Cerebellar cortex (tissue), 1 donor: Measurements from ENCODE around the gene ARHGAP8.
"Not testable (repeated sequence)": the region's sequence is repeated elsewhere in the genome, so short reads cannot be mapped to it uniquely, and the experiment has no call there.

Experiments used
- DNase-seq: peaks from one replicate; pipeline ENCODE4 v3.0.0-alpha.2; 2015; ENCODE audit warnings: low spot score

The ARHGAP8 gene

GRCh38 chr22:44888491-44889254, 136.3 kb downstream of the ARHGAP8 start:
- no peak for DNase-seq

- peak; percentile 6 for DNase-seq
Observed at GRCh38 chr22:44889255-44889878, 137.0 kb downstream of the ARHGAP8 start.

DNA sequence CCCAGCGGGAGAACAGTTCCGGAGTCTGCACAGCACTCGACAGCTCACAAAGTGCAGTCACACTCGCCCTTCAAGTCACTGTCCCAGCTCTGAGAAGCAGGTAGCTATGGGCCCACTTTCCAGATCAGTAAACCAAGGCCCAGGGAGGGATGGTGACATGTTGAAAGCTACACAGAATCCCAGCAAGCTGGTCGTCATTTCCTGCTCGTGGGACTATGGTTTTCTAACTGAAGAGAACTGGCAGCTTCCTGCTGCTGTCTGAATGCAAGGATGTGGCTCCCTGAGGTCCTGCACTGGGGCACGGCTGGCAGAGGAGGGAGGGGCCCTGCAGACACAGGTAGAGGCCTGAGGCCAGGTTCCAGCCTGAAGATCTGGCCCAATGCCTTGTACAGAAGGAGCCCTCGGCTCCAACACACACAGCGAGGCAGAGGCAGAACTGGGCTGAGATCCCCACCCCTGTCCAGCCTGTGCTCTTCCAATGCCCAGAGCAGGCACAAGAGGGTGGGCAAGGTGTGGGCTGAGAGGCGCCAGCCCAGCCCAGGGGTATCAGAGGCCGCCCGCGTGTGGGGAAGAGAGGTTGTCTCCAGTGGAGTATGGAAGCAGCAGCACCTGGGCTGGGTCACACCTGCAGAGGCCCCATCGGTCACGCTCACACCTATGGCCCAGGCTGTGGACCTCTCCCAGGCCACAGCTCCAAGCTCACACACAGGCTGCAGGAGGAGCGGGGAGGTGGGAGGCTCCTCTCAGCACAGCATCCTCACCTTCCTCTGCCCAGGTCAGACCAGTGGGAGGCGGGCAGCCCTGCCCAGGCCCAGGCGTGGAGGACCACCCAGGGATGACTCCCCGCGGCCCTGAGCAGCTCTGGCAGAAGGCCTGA, 138.3 kb downstream of the ARHGAP8 start:
- DNase-seq = no peak

DNA sequence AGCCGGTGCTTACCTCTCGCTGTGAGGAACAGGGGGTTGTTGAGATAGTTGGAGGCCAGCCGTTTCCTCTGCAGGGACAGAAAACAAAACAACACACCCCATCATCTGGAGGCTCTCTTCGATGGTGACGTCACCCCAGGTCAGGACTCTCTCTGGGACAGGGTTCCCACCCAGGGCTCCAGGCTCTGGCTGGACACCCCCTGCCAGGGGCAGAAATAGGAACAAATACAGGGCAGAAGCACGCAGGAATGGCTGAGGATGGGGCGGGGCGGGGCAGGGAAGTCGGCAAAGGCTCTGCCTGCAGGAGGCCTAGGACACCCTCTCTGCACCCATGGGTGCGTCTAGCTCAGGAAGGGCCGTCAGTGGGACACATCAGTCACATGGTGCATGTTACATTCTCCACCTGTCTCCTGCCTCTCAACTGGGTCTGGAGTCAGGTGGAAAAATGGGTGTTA, 138.9 kb downstream of the ARHGAP8 start:
- no peak for DNase-seq

DNA sequence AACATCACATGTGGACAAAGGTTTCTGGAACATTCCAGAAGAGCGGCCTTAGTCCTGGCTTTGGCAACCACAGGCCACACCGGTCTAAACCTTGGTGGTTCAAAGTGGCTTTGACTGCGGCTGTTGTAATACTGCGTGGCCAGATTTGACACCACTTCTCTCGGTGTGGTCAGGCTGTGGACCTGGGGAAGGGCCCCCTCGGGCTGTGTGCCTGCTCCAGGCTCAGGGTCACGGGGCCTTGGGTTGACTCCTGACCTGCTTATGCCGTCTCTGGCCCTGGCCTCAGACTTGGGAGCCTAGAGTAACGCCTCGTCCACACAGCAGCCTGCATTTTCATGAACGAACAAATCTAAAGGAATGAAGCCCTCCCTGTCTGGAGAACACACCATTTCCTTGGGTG, 139.4 kb downstream of the ARHGAP8 start:
- DNase-seq = no peak

GRCh38 chr22:44892243-44892642, 139.9 kb downstream of the ARHGAP8 start:
- DNase-seq = no peak

GRCh38 chr22:44892803-44893730, 140.7 kb downstream of the ARHGAP8 start:
- no peak for DNase-seq

DNA sequence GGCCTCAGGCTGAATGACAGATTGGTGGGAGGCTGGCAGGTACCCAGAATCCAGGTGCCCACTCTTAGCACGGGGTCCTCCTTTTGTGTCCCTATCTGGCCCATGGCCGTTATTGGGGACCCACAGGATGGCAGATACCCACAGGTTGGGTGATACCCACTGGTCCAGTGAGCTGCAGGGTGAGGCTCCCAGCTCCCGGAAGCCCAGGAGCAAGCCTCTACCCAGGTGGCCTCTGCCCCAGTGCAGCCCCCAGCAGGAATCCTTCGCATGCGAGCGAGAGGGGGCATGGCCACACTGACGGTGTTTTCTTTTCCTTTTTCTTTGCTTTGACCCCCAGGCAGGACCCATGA, 141.3 kb downstream of the ARHGAP8 start:
- no peak for DNase-seq

DNA sequence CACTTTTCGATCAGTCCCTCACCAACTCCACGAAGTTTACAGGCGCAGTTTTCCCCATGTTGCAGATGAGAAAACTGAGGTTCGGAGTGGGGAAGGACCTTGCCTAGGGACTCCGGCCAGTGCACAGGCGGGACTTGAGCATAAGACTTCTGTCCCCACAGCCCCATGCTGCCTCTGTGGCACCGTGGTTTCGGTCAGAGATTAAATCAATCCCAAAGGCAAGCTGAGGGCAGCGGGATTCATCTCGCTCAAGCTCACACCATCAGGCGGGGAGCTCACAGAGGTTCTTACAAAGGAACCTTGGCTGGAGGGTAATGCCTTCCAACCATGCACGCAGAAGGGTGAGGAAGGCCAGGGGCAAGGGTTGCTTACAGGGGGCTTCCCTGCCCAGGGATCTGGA, 141.9 kb downstream of the ARHGAP8 start:
- no peak for DNase-seq

- no peak for DNase-seq
Observed at GRCh38 chr22:44894782-44895181, 142.4 kb downstream of the ARHGAP8 start.

- no peak for DNase-seq
Observed at GRCh38 chr22:44895296-44896055, 143.1 kb downstream of the ARHGAP8 start.

DNA sequence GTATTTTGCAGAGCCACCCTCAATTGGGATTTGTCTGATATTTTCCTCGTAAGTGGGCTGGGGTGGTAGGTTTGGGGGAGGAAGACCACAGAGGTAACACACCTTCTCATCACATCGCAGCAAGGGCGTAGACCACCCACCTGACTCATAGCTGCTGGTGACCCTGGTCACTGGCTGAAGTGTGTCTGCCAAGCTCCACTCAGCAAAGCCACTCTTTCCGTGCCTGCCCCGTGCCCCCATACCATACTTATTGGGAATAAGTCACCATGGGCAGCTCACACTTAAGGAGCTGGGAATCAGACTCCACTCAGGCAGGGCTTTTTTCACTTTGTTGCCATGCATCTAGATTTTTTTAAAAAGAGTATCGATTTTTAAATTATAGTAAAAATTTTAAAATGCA, 145.9 kb downstream of the ARHGAP8 start:
- DNase-seq = no peak

DNA sequence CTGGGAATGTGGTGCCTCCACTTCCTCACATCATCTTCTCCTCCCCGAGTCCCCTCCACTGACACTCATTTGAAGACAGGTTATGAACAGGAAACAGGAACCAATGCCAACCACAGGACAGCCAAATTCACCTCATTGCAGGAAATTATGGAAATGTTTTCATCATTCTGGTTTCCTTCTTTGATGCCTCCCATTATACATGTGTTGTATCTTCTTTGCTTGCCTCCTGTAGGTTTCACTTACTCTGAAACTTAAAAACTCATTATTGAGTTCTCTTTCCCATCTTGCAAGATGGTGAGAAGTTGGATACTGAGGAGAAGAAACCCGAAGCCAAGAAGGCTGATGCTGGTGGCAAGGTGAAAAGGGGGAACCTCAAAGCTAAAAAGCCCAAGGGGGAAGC, 148.9 kb downstream of the ARHGAP8 start:
- no peak for DNase-seq

DNA sequence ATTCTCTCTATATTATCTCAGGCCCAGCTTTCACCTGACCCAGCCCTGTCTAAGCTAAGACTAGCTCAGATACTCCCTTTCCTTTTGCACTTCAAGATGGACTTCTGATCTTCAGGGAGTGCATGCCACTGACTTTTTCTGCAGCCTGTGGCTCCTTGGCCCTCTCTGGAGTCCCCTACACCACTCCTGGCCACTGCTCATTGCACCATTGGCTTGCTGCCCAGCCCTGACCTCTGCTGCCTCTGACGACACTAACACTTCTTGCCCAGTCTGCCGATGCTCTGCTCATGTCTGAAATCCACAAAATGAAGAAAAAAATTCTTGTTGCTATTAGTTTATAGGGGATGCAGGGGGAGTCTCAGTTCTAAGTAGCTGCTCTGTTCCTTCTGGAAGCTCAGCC, 150.8 kb downstream of the ARHGAP8 start:
- not testable (repeated sequence) for DNase-seq

DNA sequence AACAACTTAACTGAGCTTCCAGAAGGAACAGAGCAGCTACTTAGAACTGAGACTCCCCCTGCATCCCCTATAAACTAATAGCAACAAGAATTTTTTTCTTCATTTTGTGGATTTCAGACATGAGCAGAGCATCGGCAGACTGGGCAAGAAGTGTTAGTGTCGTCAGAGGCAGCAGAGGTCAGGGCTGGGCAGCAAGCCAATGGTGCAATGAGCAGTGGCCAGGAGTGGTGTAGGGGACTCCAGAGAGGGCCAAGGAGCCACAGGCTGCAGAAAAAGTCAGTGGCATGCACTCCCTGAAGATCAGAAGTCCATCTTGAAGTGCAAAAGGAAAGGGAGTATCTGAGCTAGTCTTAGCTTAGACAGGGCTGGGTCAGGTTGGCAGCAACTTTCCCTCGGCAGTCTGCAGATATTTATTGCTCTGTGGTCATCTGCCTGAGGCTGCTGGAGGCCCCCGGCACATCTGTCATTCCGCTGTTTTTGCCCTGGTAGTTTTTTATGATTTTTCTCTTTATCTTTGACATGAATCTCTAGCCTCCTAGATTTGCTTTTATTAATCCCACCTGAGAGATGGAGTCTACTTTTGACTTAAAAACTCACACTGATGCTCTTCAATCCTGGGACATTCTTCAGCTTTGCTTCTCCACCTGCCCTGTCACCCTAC, 152.2 kb downstream of the ARHGAP8 start:
- DNase-seq = not testable (repeated sequence)

GRCh38 chr22:44906248-44906936, 154.0 kb downstream of the ARHGAP8 start:
- no peak for DNase-seq

- no peak for DNase-seq
Observed at GRCh38 chr22:44906999-44907644, 154.7 kb downstream of the ARHGAP8 start.

GRCh38 chr22:44907765-44908737, 155.7 kb downstream of the ARHGAP8 start:
- DNase-seq = no peak
